Measurements from ENCODE around the gene ARNT2.

ARNT2 gene

GRCh38 chr15:80569656-80570055 lies 165.5 kb downstream of the ARNT2 start:
- DNase-seq (ENCODE audit: low read depth in 2 of 3, low spot score in 2 of 3), result no peak

GRCh38 chr15:80570553-80570952 lies 166.4 kb downstream of the ARNT2 start:
- DNase-seq (ENCODE audit: low read depth in 2 of 3, low spot score in 2 of 3), result no peak

- DNase-seq (ENCODE audit: low read depth in 2 of 3, low spot score in 2 of 3), result no peak
Measured at GRCh38 chr15:80572337-80572736, 168.2 kb downstream of the ARNT2 start.

- DNase-seq (ENCODE audit: low read depth in 2 of 3, low spot score in 2 of 3), result no peak
Measured at GRCh38 chr15:80573606-80574005, 169.4 kb downstream of the ARNT2 start.

DNA sequence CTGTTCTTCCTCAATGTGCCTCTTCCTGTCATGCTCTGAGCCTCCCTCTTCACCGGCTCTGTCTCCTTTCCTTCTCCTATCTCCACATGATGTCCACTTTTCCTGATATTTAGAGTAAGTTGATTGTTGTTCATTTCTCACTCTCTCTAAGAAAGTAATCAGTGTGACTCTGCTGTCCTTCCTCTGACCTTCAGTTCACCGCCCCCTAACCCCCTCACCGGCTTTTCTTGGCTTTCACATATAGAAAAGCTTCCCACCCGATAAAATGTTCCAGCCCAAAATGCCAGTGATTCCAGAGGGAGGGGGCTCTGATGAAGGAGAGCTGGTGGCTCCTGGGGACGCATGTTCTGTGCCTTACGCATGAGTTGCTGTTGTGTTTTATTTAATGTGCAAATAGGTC lies 170.4 kb downstream of the ARNT2 start:
- DNase-seq (ENCODE audit: low read depth in 2 of 3, low spot score in 2 of 3), result no peak

GRCh38 chr15:80576519-80577090 lies 172.4 kb downstream of the ARNT2 start:
- no peak for DNase-seq (ENCODE audit: low read depth in 2 of 3, low spot score in 2 of 3)

- DNase-seq (ENCODE audit: low read depth in 2 of 3, low spot score in 2 of 3), result no peak
Measured at GRCh38 chr15:80577552-80578205, 173.5 kb downstream of the ARNT2 start.

- no peak for DNase-seq (ENCODE audit: low read depth in 2 of 3, low spot score in 2 of 3)
Measured at GRCh38 chr15:80578206-80578595, 174.0 kb downstream of the ARNT2 start.

DNA sequence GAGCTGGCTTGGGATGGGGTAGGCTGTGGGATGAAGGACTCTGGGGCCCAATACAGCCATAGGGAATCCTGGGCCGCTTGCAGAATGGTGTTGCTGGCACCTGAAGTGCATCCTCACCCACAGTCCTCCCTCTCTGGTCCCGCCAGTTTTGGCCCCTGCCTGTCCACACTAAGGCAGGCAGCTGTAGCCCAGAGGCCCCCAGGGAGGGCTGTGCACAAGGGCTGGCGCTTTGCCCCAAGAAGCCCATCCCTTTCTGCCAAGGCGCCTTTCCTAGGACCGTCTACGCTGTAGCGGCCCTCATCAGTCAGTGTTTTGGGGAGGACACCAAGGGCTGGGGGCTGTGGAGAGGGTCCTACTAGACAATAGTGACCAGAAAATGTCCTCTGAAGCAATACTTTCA lies 174.7 kb downstream of the ARNT2 start:
- no peak for DNase-seq (ENCODE audit: low read depth in 2 of 3, low spot score in 2 of 3)

DNA sequence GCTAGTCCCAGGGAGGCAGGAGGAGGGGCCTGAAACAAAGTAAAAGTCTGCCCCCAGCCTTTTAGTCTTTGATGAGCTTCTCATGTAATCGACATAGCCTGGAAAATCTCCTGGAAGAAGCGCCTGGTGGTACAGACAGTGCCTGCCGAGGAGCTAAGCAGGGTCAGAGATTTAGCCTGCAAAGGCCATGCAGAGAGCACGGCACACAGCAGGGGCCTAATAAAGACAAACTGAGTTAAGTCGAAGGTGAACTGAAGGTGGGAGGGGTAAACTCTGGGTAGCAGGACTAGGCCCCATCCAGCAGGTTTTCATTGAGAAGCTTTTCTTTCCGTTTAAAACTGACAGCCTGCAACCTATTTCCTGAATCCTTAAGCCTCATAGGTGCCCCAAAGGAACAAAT lies 175.4 kb downstream of the ARNT2 start:
- DNase-seq (ENCODE audit: low read depth in 2 of 3, low spot score in 2 of 3), result no peak

DNA sequence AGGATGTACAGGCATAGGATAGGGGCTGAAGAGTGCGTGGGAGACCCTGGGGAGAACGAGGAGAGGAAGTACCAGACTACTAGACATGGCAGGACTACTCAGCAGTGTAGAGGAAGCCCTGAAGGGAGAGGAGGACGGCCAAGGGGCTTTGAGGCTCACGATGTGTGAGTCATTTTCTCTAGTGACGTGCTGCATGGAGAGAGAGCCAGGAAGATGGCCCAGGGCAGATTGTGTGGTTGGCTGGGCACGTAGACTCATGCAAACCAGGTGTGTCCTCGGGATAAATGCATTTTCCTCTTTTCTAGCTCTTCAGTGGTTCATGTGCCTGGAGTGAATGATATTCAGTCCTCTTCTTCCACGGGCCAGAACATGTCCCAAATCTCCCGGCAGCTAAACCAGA lies 175.9 kb downstream of the ARNT2 start:
- no peak for DNase-seq (ENCODE audit: low read depth in 2 of 3, low spot score in 2 of 3)

GRCh38 chr15:80580536-80581260 lies 176.5 kb downstream of the ARNT2 start:
- DNase-seq (ENCODE audit: low read depth in 2 of 3, low spot score in 2 of 3), result no peak

DNA sequence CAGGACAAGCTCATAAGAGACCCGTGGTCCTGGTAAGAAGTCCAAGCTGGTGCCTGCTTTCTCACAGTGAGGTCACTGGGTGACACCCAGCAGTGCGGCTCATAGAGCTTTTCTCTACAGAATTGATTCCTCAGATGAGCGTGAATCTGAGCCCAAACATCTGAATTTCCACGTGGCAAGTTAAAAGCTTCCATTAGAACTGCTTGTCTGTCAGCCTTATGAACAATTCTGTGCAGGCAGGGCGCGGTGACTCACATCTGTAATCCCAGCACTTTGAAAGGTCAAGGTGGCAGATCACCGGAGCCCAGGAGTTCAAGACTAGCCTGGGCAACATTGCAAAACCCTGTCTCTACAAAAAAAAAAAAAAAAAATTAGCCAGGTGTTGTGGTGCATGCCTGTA lies 177.8 kb downstream of the ARNT2 start:
- DNase-seq (ENCODE audit: low read depth in 2 of 3, low spot score in 2 of 3), result no peak

DNA sequence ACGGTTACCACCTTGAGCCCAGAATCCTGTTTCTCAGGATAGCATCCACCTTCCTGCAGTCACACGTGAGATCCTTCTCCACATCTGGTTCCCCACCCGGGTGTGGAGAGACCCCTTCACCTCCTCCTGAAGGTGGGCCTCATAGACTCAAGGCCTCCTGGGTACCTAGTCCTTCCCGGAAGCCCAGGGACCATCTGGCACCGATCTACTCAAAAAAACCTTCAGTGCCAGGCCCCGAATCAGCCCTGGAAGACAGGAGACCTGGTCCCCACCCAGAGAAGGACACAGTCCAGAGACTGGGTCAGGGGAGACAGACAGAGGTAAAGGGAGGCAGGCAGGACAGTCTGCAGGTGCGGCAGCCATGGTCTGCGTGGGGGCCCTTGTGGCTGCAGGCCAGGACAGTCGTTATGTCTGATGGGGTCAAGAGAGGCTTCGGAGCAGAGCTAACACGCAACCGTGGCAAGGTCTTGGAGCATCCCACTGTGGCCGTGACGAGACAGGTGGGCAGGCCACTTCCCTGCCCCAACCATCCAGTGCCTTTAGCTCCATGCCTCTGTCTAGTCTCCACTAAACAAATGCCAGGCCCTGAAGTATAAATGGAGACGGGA lies 178.7 kb downstream of the ARNT2 start:
- DNase-seq (ENCODE audit: low read depth in 2 of 3, low spot score in 2 of 3), result no peak

DNA sequence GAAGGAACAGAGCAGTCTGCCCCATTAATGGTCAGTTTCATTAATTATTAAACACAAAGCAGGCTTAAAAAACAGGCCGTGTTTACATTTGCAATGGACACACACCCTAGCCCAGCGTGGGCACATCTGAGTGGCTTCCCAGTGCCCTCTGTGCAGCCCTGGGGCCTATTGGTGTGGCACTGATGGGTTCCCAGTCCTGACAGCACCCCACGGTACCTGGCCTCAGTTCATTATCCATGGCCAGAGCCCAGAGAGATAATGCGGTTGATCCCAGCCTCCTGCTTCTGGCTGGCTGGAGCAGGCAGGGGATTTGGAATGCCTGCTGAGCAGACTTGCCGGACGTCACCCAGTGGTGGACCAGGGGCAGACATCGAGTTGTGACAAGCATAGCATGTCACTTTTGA lies 180.4 kb downstream of the ARNT2 start:
- DNase-seq (ENCODE audit: low read depth in 2 of 3, low spot score in 2 of 3), result no peak

GRCh38 chr15:80584973-80585525 lies 180.9 kb downstream of the ARNT2 start:
- no peak for DNase-seq (ENCODE audit: low read depth in 2 of 3, low spot score in 2 of 3)

- DNase-seq (ENCODE audit: low read depth in 2 of 3, low spot score in 2 of 3), result no peak
Measured at GRCh38 chr15:80585544-80586018, 181.4 kb downstream of the ARNT2 start.

GRCh38 chr15:80586161-80586560 lies 182.0 kb downstream of the ARNT2 start:
- DNase-seq (ENCODE audit: low read depth in 2 of 3, low spot score in 2 of 3), result no peak

DNA sequence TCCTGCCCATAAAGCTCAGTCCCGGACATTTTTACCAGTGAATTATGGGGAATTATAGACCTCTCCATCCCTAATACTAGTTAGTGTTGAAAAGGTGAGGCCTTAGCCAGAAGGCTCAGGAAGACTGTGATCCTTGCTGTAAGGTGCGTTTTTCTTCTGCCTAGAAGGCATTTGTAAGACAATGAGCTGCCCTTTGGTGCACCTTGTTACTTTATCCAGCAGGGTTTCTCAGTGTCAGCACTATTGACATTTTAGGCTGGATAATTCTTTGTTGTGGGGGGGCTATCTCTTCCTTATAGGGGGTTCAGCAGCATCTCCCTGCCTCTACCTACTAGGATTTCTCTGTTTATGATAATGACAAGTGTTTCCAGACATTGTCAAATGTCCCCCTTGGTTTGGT lies 182.8 kb downstream of the ARNT2 start:
- DNase-seq (ENCODE audit: low read depth in 2 of 3, low spot score in 2 of 3), result no peak

- no peak for DNase-seq (ENCODE audit: low read depth in 2 of 3, low spot score in 2 of 3)
Measured at GRCh38 chr15:80587816-80588456, 183.8 kb downstream of the ARNT2 start.

GRCh38 chr15:80588801-80589200 lies 184.6 kb downstream of the ARNT2 start:
- DNase-seq (ENCODE audit: low read depth in 2 of 3, low spot score in 2 of 3), result no peak

All from activated CD8-positive, alpha-beta memory T cell treated with anti-CD3 and anti-CD28 coated beads for 48 hours (primary cell).